Skeletal muscle tissue (tissue), 4 donors: Measurements from ENCODE around the gene MIPOL1. TPM values are rescaled to one million over a fixed set of nuclear protein-coding genes. Genes with fewer than 3 reads are reported as not detected.

Source experiments
- H3K27ac ChIP-seq: one replicate; pipeline ENCODE4 v1.7.0; 2013; ENCODE audit warnings: mild to moderate bottlenecking, low read depth, low read length, inconsistent platforms
- H3K27me3 ChIP-seq, 3 donors: one replicate each; pipeline ENCODE4 v1.7.0; 2013; ENCODE audit warnings: low read length in 3 of 3; ENCODE audit not compliant: control insufficient read depth in 3 of 3, insufficient read depth in 3 of 3
- H3K36me3 ChIP-seq, 3 donors: one replicate each; pipeline ENCODE4 v1.7.0; 2013; ENCODE audit warnings: low read length in 3 of 3; ENCODE audit not compliant: control insufficient read depth in 3 of 3, insufficient read depth in 3 of 3
- H3K4me1 ChIP-seq, 3 donors: one replicate each; pipeline ENCODE4 v1.7.0; 2013; ENCODE audit warnings: low read length in 3 of 3, mild to moderate bottlenecking in 3 of 3; ENCODE audit not compliant: control insufficient read depth in 3 of 3, insufficient read depth in 3 of 3
- H3K4me3 ChIP-seq, 3 donors: one replicate each; pipeline ENCODE4 v1.7.0; 2013; ENCODE audit warnings: low read length in 3 of 3
- H3K9ac ChIP-seq, 3 donors: one replicate each; pipeline ENCODE4 v1.7.0; 2013; ENCODE audit warnings: low read length in 3 of 3, mild to moderate bottlenecking in 3 of 3, moderate library complexity in 2 of 3, low read depth in 1 of 3
- H3K9me3 ChIP-seq, 3 donors: one replicate each; pipeline ENCODE4 v1.7.0; 2013; ENCODE audit warnings: low read length in 3 of 3; ENCODE audit not compliant: control insufficient read depth in 3 of 3
- total RNA-seq: library from RNA; depleted of rRNA; stranded (reverse); fragments of >200 nt; gene quantifications from one replicate; pipeline ENCODE4 v1.2.3, GENCODE V29; 2014
- donor health status: Osteomylitis.

The MIPOL1 gene
- total RNA-seq, 1 donor from 2014 or later: 16.7 TPM

- H3K9ac ChIP-seq: no peak overlapping the region
- no peak overlapping the region for H3K27ac ChIP-seq
- H3K9me3 ChIP-seq: peaks cover 0 to 2% (median 0%) of the 10 kb centered on the region in 3 donors
- no peak overlapping the region for H3K4me3 ChIP-seq
- H3K36me3 ChIP-seq: no peaks in the 10 kb centered on the region
- H3K4me1 ChIP-seq: peaks cover 5 to 27% (median 26%) of the 10 kb centered on the region in 3 donors
- H3K27me3 ChIP-seq: peaks cover 94 to 95% (median 94%) of the 10 kb centered on the region in 3 donors
These were observed 399.2 kb downstream of the MIPOL1 start for GRCh38 chr14:37596790-37597472.

- peaks cover 94 to 95% (median 94%) of the 10 kb centered on the region in 3 donors for H3K27me3 ChIP-seq
- no peaks in the 10 kb centered on the region for H3K36me3 ChIP-seq
- H3K4me3 ChIP-seq: no peak overlapping the region
- peaks cover 0 to 2% (median 0%) of the 10 kb centered on the region in 3 donors for H3K9me3 ChIP-seq
- H3K9ac ChIP-seq: no peak overlapping the region
- no peak overlapping the region for H3K27ac ChIP-seq
- peaks cover 5 to 26% (median 24%) of the 10 kb centered on the region in 3 donors for H3K4me1 ChIP-seq
These were observed 399.8 kb downstream of the MIPOL1 start for GRCh38 chr14:37597538-37597913.

- no peaks in the 10 kb centered on the region for H3K36me3 ChIP-seq
- H3K27ac ChIP-seq: no peak overlapping the region
- H3K27me3 ChIP-seq: peaks cover 94 to 95% (median 94%) of the 10 kb centered on the region in 3 donors
- peak overlapping the region in 1 of 3 donors; percentile 13 for H3K4me3 ChIP-seq
- no peak overlapping the region for H3K9ac ChIP-seq
- H3K4me1 ChIP-seq: peaks cover 5 to 26% (median 24%) of the 10 kb centered on the region in 3 donors
- peaks cover 0 to 2% (median 0%) of the 10 kb centered on the region in 3 donors for H3K9me3 ChIP-seq
These were observed 400.4 kb downstream of the MIPOL1 start for GRCh38 chr14:37597914-37598746.

- Histone ChIP-seq H3K9ac (no peak overlapping the region), H3K4me3 (no peak overlapping the region), H3K9me3 (peaks cover 0 to 2% (median 0%) of the 10 kb centered on the region in 3 donors)
These were observed 401.2 kb downstream of the MIPOL1 start for GRCh38 chr14:37598747-37599506.

GRCh38 chr14:37599507-37600368, 402.0 kb downstream of the MIPOL1 start:
- Histone ChIP-seq H3K4me1 (peaks cover 5 to 24% (median 20%) of the 10 kb centered on the region in 3 donors), H3K27ac (no peak overlapping the region), H3K9ac (no peak overlapping the region), H3K36me3 (no peaks in the 10 kb centered on the region), H3K9me3 (peaks cover 0 to 2% (median 0%) of the 10 kb centered on the region in 3 donors), H3K27me3 (peaks cover 93 to 96% (median 94%) of the 10 kb centered on the region in 3 donors), H3K4me3 (peak overlapping the region in 2 of 3 donors; percentile 27 to 41)

More at GRCh38 chr14:37598747-37599506, 401.2 kb downstream of the MIPOL1 start:
- no peaks in the 10 kb centered on the region for H3K36me3 ChIP-seq
- H3K27ac ChIP-seq: no peak overlapping the region
- H3K4me1 ChIP-seq: peaks cover 5 to 26% (median 24%) of the 10 kb centered on the region in 3 donors
- peaks cover 94 to 96% (median 94%) of the 10 kb centered on the region in 3 donors for H3K27me3 ChIP-seq

GRCh38 chr14:37600880-37601741, 403.4 kb downstream of the MIPOL1 start:
- Histone ChIP-seq H3K27ac (no peak overlapping the region), H3K27me3 (peaks cover 88 to 93% (median 92%) of the 10 kb centered on the region in 3 donors), H3K9me3 (peaks cover 0 to 2% (median 0%) of the 10 kb centered on the region in 3 donors), H3K4me3 (no peak overlapping the region), H3K9ac (no peak overlapping the region), H3K4me1 (peaks cover 5 to 17% (median 14%) of the 10 kb centered on the region in 3 donors), H3K36me3 (no peaks in the 10 kb centered on the region)

GRCh38 chr14:37601865-37602264, 404.1 kb downstream of the MIPOL1 start:
- H3K36me3 ChIP-seq: no peaks in the 10 kb centered on the region
- H3K4me1 ChIP-seq: peaks cover 5 to 15% (median 11%) of the 10 kb centered on the region in 3 donors
- H3K9me3 ChIP-seq: peaks cover 0 to 2% (median 0%) of the 10 kb centered on the region in 3 donors
- H3K27ac ChIP-seq: no peak overlapping the region
- no peak overlapping the region for H3K4me3 ChIP-seq
- H3K9ac ChIP-seq: no peak overlapping the region
- peaks cover 85 to 92% (median 89%) of the 10 kb centered on the region in 3 donors for H3K27me3 ChIP-seq
